Measurements from ENCODE around the gene DSC1. TPM values are rescaled to one million over a fixed set of nuclear protein-coding genes. Genes with fewer than 3 reads are reported as not detected.
A peak's percentile ranks its signal among the peaks of the same experiment; 100 is the strongest.

The DSC1 gene
- total and polyA plus RNA-seq, 2 experiments from 2014 or later, result not detected

GRCh38 chr18:31102941-31103340 is 59.7 kb downstream of the DSC1 start:
- Histone ChIP-seq H3K27me3 (no peaks in the 10 kb centered on the region), H3K36me3 (no peaks in the 10 kb centered on the region), H3K4me1 (ENCODE audit: low read depth) (peaks cover 16% of the 10 kb centered on the region), H3K9me3 (ENCODE audit: low read depth) (no peaks in the 10 kb centered on the region), H3K27ac (peak overlapping the region; percentile 98), H3K4me3 (peak overlapping the region; percentile 73)
- TF ChIP-seq, protein P1, sequence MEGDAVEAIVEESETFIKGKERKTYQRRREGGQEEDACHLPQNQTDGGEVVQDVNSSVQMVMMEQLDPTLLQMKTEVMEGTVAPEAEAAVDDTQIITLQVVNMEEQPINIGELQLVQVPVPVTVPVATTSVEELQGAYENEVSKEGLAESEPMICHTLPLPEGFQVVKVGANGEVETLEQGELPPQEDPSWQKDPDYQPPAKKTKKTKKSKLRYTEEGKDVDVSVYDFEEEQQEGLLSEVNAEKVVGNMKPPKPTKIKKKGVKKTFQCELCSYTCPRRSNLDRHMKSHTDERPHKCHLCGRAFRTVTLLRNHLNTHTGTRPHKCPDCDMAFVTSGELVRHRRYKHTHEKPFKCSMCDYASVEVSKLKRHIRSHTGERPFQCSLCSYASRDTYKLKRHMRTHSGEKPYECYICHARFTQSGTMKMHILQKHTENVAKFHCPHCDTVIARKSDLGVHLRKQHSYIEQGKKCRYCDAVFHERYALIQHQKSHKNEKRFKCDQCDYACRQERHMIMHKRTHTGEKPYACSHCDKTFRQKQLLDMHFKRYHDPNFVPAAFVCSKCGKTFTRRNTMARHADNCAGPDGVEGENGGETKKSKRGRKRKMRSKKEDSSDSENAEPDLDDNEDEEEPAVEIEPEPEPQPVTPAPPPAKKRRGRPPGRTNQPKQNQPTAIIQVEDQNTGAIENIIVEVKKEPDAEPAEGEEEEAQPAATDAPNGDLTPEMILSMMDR (IDR thresholded peaks at IDR 0.05; ENCODE audit: low read depth, low read length), result no peak
- DNase-seq (ENCODE audit: low read depth in 1 of 2, low spot score in 1 of 2), result no peak

DNA sequence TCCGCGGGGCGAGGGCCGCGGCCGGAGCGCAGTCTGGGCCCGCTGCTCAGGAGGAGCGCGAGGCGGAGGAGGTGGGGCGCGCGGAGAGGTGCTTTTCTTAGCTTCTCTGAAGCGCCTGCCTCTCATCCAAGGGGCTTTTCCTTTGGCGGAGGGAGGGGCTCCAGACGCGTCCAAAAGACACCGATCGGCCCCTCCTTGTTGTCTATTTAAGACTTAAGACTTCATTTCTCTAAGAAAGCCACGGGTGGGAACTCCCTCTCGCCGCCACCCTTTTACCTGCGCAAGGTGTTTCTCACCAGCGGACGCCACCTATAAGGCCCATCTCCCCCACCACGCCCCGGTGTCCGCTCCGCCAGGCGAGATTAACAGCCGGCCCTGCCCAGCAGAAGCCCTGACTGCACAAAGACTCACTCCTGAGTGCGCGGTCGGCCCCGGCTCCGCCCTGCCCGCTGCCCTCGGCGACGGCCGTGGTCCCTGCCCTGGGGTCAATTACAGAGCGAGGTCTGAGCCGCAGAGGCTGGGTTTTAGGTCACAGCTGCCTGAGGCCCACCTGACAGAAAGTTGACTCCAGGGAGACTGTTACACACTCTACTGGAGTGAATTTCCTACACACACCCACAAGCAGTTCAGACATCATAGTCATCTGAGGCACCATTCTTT is 60.5 kb downstream of the DSC1 start, which contains the start of gene DSC2:
Gene DSC2, minus strand, starts transcription at position 397 of the 660 bp plus-strand sequence. CDS start 450 bp downstream, outside the sequence.
- TF ChIP-seq, protein P1 (IDR thresholded peaks at IDR 0.05; ENCODE audit: low read depth, low read length), result no peak
- Histone ChIP-seq H3K4me3 (peak within 1 kb of the TSS; percentile 73), H3K27me3 (no peaks in the 10 kb centered on the region), H3K27ac (peak within 1 kb of the TSS; percentile 98), H3K9me3 (ENCODE audit: low read depth) (no peaks in the 10 kb centered on the region), H3K4me1 (ENCODE audit: low read depth) (peaks cover 16% of the 10 kb centered on the region), H3K36me3 (no peaks in the 10 kb centered on the region)
- DNase-seq (ENCODE audit: low read depth in 1 of 2, low spot score in 1 of 2), result peak in 1 of 2 donors; percentile 81

GRCh38 chr18:31101183-31102024 is 61.3 kb downstream of the DSC1 start:
- TF ChIP-seq, protein P1 (IDR thresholded peaks at IDR 0.05; ENCODE audit: low read depth, low read length), result no peak
- H3K27me3 ChIP-seq, result no peaks in the 10 kb centered on the region
- no peaks in the 10 kb centered on the region for H3K36me3 ChIP-seq
- peak; percentile 50 to 78 for DNase-seq (ENCODE audit: low read depth in 1 of 2, low spot score in 1 of 2)
- H3K4me3 ChIP-seq, result peak overlapping the region; percentile 73
- H3K9me3 ChIP-seq (ENCODE audit: low read depth), result no peaks in the 10 kb centered on the region
- peaks cover 16% of the 10 kb centered on the region for H3K4me1 ChIP-seq (ENCODE audit: low read depth)
- H3K27ac ChIP-seq, result peak overlapping the region; percentile 98

DNA sequence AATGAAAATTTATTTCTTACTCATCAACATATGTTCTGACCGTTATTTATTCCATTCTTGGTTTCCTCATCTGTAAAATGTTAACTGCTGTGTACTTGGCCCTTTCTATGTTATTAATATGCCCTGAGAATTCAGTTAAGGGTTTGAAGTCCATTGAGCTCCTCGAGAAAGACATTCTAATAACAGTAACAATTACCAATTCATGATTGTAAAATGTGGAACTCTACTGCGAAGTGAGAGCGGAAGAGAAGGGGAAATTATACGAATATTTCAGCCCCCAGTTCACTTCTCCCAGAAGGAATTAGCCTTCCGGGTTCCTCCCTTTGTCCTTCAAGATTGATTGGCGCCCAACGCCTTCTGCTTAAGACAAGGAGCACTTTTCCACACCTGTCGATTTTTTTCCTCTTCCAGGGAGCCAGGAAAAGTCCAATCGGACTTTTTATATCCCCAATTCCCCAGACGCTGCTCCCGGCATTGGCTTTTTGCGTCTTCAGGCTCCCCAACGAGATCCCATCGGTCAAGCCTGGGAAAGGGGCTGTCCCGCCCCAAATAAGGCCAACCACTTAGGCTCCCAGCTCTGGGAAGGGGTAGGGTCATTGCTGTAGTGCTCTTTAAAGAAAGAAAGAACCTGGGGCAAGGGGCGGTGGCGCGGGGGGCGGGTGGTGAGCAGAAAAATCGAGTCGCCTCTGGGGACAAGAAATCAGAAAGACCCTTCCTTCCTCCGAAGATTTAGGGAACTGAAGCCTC is 62.0 kb downstream of the DSC1 start:
- TF ChIP-seq, protein P1 (IDR thresholded peaks at IDR 0.05; ENCODE audit: low read depth, low read length), result no peak
- Histone ChIP-seq H3K36me3 (no peaks in the 10 kb centered on the region), H3K9me3 (ENCODE audit: low read depth) (no peaks in the 10 kb centered on the region), H3K27me3 (no peaks in the 10 kb centered on the region), H3K27ac (peak overlapping the region; percentile 98), H3K4me1 (ENCODE audit: low read depth) (peaks cover 16% of the 10 kb centered on the region), H3K4me3 (peak overlapping the region; percentile 73)
- peak; percentile 4 to 83 for DNase-seq (ENCODE audit: low read depth in 1 of 2, low spot score in 1 of 2)

Measured in cardiac muscle cell (in vitro differentiated cells and primary cell).